GM12891 (cell line): Measurements from ENCODE around the gene PPP1R3F.

Experiments
- DNase-seq: peaks from one replicate; pipeline ENCODE4 v3.0.0; 2011; ENCODE audit warnings: low spot score; ENCODE audit not compliant: insufficient read length
- FAIRE-seq: peaks from 2 replicates; lab custom pipeline; 2011; peaks lifted over from hg19 to GRCh38; lab: Jason Lieb, UNC
- PAX5 ChIP-seq: IDR thresholded peaks from 2 replicates; pipeline ENCODE4 v1.6.1; 2011; ENCODE audit warnings: low read length, moderate library complexity, mild to moderate bottlenecking; ENCODE audit not compliant: insufficient read depth, severe bottlenecking
- POLR2A ChIP-seq: IDR thresholded peaks from 2 replicates; pipeline ENCODE4 v1.6.1; 2011; ENCODE audit warnings: low read depth, low read length, control low read depth
- POLR2AphosphoS5 ChIP-seq: IDR thresholded peaks from 2 replicates; pipeline ENCODE4 v1.6.1; 2011; ENCODE audit warnings: low read depth, low read length, control low read depth
- POU2F2 ChIP-seq: IDR thresholded peaks from 2 replicates; pipeline ENCODE4 v1.6.1; 2011; ENCODE audit warnings: low read depth, mild to moderate bottlenecking, control low read depth, low read length, moderate library complexity
- SPI1 ChIP-seq: IDR thresholded peaks from 2 replicates; pipeline ENCODE4 v1.6.1; 2011; ENCODE audit warnings: low read depth, low read length, control low read depth
- TAF1 ChIP-seq: IDR thresholded peaks from 2 replicates; pipeline ENCODE4 v1.6.1; 2011; ENCODE audit warnings: low read depth, low read length, control low read depth

The PPP1R3F gene

DNA sequence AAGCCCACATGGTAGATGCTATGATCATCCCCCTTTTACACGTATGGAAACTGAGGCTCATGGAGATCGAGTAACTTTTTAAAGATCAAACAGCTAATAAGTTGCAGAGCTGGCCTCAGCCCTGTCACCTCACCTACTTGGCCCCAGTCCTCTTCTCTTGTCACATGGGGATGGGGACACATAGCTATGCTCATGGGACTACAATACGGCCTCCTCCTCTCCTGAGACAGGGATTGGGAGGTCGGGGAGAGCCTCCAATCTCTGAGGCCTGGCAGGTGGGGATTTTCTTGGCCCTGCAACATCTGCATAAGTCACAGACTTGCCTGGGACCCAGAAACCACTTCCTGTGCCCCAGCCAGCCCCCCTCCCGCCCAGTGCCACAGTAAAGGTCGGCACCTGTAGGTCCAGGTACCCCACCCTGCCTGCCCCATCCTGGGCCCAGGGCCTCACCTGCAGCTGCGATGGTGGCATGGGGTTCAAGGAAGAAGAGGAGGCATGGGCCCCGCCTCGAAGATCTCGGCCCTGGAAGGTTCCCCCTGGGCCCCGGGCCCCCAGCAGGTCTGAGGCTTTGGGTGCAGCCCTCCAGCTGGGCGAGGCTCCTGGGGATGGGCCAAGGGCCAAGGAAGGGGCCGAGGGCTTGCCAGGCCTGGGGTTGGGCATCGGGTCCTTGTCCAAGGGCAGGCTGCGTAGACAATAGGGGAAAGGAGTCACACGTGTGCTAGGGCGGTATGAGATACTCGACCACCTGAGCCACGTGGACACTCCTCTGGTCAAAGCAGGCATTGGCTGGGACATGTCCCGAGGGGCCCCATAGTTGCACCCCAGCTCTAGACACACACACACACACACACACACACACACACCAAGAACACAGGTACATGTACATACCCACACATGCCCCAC lies 11.5 kb upstream of the PPP1R3F start:
- no peak for FAIRE-seq
- no peak for DNase-seq
- TF ChIP-seq TAF1 = no peak
- TF ChIP-seq POU2F2 = no peak
- no peak for TF ChIP-seq POLR2A
- TF ChIP-seq PAX5 = no peak
- no peak for TF ChIP-seq SPI1

DNA sequence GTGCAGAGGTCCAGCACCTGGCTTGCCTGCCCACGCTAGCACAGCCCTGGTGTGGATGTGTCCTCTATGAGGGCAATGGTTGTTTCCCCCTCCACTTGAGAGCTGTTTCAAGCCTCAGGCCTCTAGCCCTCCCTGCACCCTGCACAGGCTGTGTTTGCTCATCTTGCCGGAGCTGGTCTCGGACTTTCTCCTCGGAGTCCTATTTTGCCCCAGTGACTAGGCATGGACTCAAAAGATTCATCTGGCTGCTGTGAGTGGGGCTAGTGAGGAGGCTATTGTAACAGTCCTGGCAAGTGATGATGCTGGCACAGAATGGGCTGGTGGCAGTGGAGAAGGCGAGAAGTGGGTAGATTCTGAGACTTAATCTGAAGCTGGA lies 10.9 kb upstream of the PPP1R3F start:
- TF ChIP-seq POLR2AphosphoS5 = no peak
- TF ChIP-seq SPI1 = no peak
- TF ChIP-seq TAF1 = no peak
- no peak for TF ChIP-seq POLR2A
- TF ChIP-seq POU2F2 = no peak
- TF ChIP-seq PAX5 = no peak
- no peak for FAIRE-seq
- DNase-seq = no peak

DNA sequence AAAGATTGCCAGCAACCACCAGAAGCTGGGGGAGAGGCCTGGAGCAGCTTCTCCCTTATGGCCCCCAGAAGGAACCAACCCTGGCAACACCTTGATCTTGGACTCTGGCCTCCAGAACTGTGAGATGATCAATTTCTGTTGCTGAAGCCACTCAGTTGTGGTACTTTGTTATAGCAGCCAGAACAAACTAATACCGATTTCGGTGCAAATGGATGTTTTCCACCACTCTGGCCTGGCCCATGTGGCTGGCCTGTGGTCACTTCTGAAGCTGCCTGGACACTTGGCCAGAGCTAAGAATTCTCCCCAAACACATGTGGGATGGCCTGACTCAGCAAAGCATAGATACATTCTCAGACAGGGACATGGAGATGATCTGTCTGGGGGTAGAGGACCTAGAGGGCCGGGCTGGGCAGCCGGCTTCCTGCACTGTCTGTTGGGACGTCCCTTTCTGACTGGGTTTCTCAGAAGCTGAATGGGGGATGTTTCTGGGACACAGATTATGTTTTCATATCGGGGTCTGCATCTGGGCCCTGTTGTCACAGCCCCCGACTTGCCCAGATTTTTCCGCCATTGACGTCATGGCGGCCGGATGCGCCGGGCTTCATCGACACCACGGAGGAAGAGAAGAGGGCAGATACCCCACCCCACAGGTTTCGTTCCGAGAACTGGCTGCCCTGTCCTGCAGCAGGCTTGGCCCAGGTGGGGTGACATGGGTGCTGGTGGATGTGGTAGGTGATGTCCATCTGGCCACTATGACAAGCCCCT lies 9.2 kb upstream of the PPP1R3F start:
- TF ChIP-seq POU2F2 = no peak
- TF ChIP-seq POLR2AphosphoS5 = no peak
- TF ChIP-seq PAX5 = no peak
- TF ChIP-seq POLR2A = no peak
- TF ChIP-seq SPI1 = no peak
- no peak for TF ChIP-seq TAF1
- DNase-seq = no peak
- no peak for FAIRE-seq

DNA sequence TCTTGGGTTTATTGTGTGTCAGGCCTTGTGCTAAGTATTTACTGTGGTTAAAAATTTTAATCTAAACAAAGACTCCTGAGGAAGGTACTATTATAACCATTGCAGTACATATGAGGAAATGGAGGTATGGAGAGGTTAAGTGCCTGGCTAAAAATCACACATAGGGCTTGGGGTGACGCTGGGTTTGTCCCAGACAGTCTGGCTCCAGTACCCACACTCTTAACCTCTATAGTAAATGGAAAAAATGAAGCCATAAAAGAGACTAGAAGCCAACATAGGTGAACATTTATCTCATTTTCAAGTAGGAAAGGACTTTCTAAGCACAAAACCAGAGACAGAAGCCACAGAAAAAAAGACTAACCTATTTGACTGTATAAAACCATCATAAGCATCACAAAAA lies 7.0 kb upstream of the PPP1R3F start:
- no peak for TF ChIP-seq SPI1
- TF ChIP-seq POLR2A = no peak
- TF ChIP-seq POLR2AphosphoS5 = no peak
- TF ChIP-seq POU2F2 = no peak
- FAIRE-seq (no peak), DNase-seq (no peak)

DNA sequence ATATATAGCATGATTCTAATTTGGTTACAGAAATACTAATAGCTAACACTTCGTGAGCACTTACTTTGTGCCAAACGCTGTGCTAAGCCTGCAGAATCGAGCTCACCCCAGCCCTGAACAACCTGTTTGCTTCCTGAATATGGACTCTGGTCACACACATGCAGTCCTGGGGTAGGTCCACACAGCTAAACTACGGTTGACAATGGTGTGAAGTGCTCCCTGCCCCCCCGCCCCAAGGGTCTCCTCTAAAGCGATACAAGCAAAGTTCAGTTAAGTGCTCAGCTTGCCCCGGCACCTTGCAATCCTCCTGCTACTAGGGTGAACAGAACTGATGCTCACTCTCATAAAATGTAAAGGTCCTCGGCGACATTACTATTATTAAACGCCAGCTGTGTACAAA lies 6.0 kb upstream of the PPP1R3F start:
- FAIRE-seq (no peak), DNase-seq (no peak)
- no peak for TF ChIP-seq POLR2A
- no peak for TF ChIP-seq SPI1
- TF ChIP-seq POU2F2 = no peak
- TF ChIP-seq PAX5 = no peak
- no peak for TF ChIP-seq TAF1
- no peak for TF ChIP-seq POLR2AphosphoS5

DNA sequence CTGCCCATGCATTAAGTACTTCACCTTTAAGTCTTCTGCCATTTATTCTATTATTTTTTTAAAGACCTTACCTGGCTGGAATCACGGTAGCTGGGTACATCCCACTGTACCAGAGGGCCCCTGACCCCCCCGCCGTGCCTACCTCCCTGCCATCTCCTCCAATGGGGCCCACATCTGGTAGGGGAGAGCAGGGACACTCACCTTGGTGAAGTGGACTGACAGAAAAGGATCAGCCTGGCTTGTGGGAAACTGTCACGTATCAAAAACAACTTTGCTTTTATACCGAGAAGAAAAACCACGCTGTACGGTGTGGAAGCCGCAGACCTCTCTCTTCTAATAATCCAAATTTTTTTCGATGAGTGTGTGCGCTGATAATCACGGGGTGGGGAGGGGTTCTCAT lies 5.1 kb upstream of the PPP1R3F start, which contains the start of gene FOXP3:
Gene FOXP3, minus strand, starts transcription at position 251 of the 400 bp plus-strand sequence. CDS start 6,205 bp downstream, outside the sequence.
- TF ChIP-seq POU2F2 (no peak), POLR2A (no peak), TAF1 (no peak), POLR2AphosphoS5 (no peak), PAX5 (no peak), SPI1 (no peak)
- DNase-seq = no peak
- no peak for FAIRE-seq

DNA sequence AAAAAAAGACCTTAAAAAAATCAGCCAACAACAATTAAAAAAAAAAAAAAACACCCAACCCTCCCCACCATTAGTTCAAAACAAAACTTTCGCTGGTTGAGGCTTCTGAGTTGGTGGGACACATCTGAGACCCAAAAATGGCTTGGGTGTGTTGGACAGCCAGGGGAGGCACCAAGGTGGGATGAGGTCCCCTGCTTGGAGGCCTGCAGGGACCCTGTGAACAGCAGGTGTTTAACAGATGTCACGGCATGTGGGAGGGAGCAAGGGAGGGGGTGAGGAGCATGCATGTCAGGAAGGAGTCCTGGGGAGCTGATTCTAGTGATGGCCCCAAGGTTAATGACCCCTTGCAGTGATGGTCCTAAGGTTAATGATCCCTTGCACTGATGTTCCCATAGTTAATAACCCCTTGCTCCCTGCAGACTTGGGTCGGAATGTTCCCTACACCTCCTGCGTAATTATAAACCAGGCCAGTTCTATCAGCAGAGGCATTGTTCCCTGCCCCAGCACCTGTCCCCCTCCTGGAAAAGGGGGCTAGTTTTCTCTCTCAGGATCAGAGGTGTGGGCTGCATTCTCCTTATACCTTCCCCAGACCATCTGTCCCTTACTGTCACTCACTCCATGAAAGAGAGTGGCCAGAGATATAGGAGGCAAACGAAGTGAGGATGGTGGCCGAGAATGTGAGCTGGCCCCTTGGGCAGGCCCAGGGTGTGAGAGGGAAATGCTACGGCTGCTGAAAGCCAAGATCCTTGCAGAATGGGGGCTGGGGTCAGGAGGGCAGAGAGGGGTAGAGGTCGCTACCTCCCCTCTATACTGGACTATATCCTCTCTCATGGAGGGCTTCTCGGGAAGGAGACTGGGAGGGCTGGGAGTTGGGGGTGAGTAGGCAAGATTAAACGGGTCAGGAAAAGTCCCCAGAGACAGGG lies 2.8 kb upstream of the PPP1R3F start:
- DNase-seq (no peak), FAIRE-seq (no peak)
- no peak for TF ChIP-seq POLR2AphosphoS5

DNA sequence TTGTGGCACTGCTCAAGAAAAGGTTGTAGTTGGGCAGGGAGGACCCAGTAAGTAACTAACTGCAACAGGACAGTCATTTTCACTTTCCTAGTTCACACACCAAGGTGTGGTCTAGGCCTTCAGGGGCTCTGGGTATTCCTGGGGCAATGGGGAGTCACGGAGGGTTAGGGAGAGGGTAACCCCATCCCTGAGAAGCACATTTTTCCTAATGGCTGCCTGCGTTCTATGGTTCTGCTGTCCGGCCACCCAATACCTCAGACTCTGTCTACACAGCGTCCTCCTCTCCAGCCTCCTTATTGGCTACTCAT lies 937 bp upstream of the PPP1R3F start:
- DNase-seq = no peak
- TF ChIP-seq POU2F2 (no peak), PAX5 (no peak), SPI1 (no peak), POLR2AphosphoS5 (no peak), TAF1 (0 out of 2 replicates have a peak, but pooled peaks have one; percentile 44), POLR2A (no peak; the same call in 1 of the 2 replicates)
- no peak for FAIRE-seq

DNA sequence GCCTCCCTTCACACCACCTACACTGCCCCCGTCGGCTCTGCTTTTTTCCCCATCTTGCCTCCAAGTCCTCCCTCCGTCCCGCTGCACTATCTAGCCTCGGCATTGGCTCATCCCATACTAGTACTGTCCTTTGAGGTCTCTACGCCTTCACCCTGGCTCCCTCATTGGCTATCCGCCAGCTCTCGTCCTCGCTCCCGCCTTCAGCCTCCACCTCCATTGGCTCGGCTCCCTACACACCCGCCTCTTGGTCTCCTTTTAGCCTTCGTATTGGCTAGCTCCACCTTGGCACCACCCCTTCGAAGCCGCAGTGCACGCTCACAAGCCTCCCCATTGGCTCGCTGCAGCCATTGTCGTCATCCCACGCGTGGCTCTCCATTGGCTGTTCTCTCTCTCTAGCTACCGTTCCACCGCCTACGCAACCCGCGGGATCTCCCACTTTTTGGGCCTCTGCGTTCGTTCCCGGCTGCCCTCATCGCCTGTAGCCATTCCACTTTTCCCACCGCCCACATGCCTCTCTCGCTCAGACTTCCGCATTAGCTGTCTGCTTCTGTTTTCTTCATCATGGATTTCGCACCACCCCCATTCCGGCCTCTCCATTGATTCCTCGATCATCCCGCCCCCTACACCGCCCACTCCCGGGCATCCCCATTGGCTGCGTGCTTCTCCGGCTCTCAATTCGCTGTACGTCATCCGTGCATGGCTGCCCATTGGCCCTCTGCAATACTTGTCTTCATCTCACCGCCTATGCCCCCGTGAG lies 405 bp upstream of the PPP1R3F start:
- TF ChIP-seq PAX5 = no peak
- peak; percentile 76 for TF ChIP-seq POLR2A
- 0 out of 2 replicates have a peak, but pooled peaks have one; percentile 24 for TF ChIP-seq TAF1
- no peak for TF ChIP-seq SPI1
- 0 out of 2 replicates have a peak, but pooled peaks have one; percentile 8 for TF ChIP-seq POU2F2
- peak; percentile 55; the same call in 1 of the 2 replicates for TF ChIP-seq POLR2AphosphoS5
- peak; percentile 69 for DNase-seq
- peak; percentile 95 for FAIRE-seq
